Sigmoid colon (tissue), 4 donors: Measurements from ENCODE around the gene CLMP.

Source experiments
- EP300 ChIP-seq, 4 donors: sonication (generic); formaldehyde crosslinking; IDR thresholded peaks; one replicate each; pipeline ENCODE4 v1.6.1; 2017; ENCODE audit warnings: antibody characterized with exemption in 4 of 4
- POLR2AphosphoS5 ChIP-seq, 4 donors: sonication (generic); formaldehyde crosslinking; IDR thresholded peaks; one replicate each; pipeline ENCODE4 v1.6.1; 2017; ENCODE audit warnings: antibody characterized with exemption in 4 of 4
- TF ChIP-seq, protein P1 (sequence below), 4 experiments: fragments of 450-650 bp in 3 of 4; fragments of 200-600 bp in 1 of 4; IDR thresholded peaks; one replicate each; pipeline ENCODE4 v1.5.1; 2016 to 2019; ENCODE audit warnings: antibody characterized with exemption in 4 of 4, mild to moderate bottlenecking in 3 of 4, moderate library complexity in 2 of 4

GRCh38 chr11:123233975-123234334 is 38.9 kb upstream of the CLMP start:
- TF ChIP-seq, protein P1, sequence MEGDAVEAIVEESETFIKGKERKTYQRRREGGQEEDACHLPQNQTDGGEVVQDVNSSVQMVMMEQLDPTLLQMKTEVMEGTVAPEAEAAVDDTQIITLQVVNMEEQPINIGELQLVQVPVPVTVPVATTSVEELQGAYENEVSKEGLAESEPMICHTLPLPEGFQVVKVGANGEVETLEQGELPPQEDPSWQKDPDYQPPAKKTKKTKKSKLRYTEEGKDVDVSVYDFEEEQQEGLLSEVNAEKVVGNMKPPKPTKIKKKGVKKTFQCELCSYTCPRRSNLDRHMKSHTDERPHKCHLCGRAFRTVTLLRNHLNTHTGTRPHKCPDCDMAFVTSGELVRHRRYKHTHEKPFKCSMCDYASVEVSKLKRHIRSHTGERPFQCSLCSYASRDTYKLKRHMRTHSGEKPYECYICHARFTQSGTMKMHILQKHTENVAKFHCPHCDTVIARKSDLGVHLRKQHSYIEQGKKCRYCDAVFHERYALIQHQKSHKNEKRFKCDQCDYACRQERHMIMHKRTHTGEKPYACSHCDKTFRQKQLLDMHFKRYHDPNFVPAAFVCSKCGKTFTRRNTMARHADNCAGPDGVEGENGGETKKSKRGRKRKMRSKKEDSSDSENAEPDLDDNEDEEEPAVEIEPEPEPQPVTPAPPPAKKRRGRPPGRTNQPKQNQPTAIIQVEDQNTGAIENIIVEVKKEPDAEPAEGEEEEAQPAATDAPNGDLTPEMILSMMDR (IDR thresholded peaks at IDR 0.05), result no peak
- no peak for TF ChIP-seq POLR2AphosphoS5 (IDR thresholded peaks at IDR 0.05)
- no peak for TF ChIP-seq EP300 (IDR thresholded peaks at IDR 0.05)
